ENCODE data around the gene SMIM1. TPM values are rescaled to one million over a fixed set of nuclear protein-coding genes. Genes with fewer than 3 reads are reported as not detected.

SMIM1 gene
- total RNA-seq, 1 experiment from 2014 or later, result 7.1 TPM

- BruUV-seq (replicated peaks), result no TSS peak
- Histone ChIP-seq H3K4me1 (no peaks in the 10 kb centered on the region), H3K9me3 (no peaks in the 10 kb centered on the region), H3K36me3 (ENCODE audit: control insufficient read depth, insufficient read depth, low read length) (no peaks in the 10 kb centered on the region), H3K27me3 (replicated peaks; ENCODE audit: control insufficient read depth, insufficient read depth, low read length) (no peaks in the 10 kb centered on the region; the same call in 1 of the 2 replicates), H3K4me3 (ENCODE audit: low read depth, low read length) (no peak overlapping the region)
- DNase-seq, result no peak
- Mint-ChIP-seq H3K27me3 (ENCODE audit: insufficient read depth, unreplicated experiment) (peaks cover 26% of the 10 kb centered on the region), H3K9me3 (ENCODE audit: unreplicated experiment) (peaks cover 7% of the 10 kb centered on the region), H3K36me3 (ENCODE audit: insufficient read depth, unreplicated experiment) (no peaks in the 10 kb centered on the region), H3K4me3 (ENCODE audit: unreplicated experiment) (no peak overlapping the region), H3K4me1 (ENCODE audit: low read depth, unreplicated experiment) (peaks cover 6% of the 10 kb centered on the region), H3K27ac (ENCODE audit: unreplicated experiment) (no peak overlapping the region)
- ChIA-PET POLR2A (no interaction called here), CTCF (no interaction called here)
- intact Hi-C loops (cut with micrococcal nuclease; ENCODE audit: unreplicated experiment), result no loop called here
- TF ChIP-seq CTCF (IDR thresholded peaks at IDR 0.05; ENCODE audit: insufficient read depth in 1 of 2, low read depth in 1 of 2, low read length in 1 of 2, severe bottlenecking in 1 of 2, unreplicated experiment in 1 of 2), result no peak
These were observed 11.1 kb upstream of the SMIM1 start for GRCh38 chr1:3761296-3762010.

- H3K36me3 Mint-ChIP-seq (ENCODE audit: insufficient read depth, unreplicated experiment), result no peaks in the 10 kb centered on the region
- CTCF ChIA-PET, result no interaction called here
- H3K36me3 ChIP-seq (ENCODE audit: control insufficient read depth, insufficient read depth, low read length), result no peaks in the 10 kb centered on the region
- peaks cover 7% of the 10 kb centered on the region for H3K9me3 Mint-ChIP-seq (ENCODE audit: unreplicated experiment)
- no peak for TF ChIP-seq CTCF (IDR thresholded peaks at IDR 0.05; ENCODE audit: insufficient read depth in 1 of 2, low read depth in 1 of 2, low read length in 1 of 2, severe bottlenecking in 1 of 2, unreplicated experiment in 1 of 2)
- no peak overlapping the region for H3K4me3 ChIP-seq (ENCODE audit: low read depth, low read length)
- intact Hi-C loops (cut with micrococcal nuclease; ENCODE audit: unreplicated experiment), result no loop called here
- no peak for DNase-seq
- POLR2A ChIA-PET, result no interaction called here
- peaks cover 26% of the 10 kb centered on the region for H3K27me3 Mint-ChIP-seq (ENCODE audit: insufficient read depth, unreplicated experiment)
- no peaks in the 10 kb centered on the region for H3K27me3 ChIP-seq (replicated peaks; ENCODE audit: control insufficient read depth, insufficient read depth, low read length)
- H3K27ac Mint-ChIP-seq (ENCODE audit: unreplicated experiment), result no peak overlapping the region
- no peaks in the 10 kb centered on the region for H3K4me1 ChIP-seq
- H3K4me1 Mint-ChIP-seq (ENCODE audit: low read depth, unreplicated experiment), result peaks cover 6% of the 10 kb centered on the region
- no TSS peak for BruUV-seq (replicated peaks)
- H3K4me3 Mint-ChIP-seq (ENCODE audit: unreplicated experiment), result no peak overlapping the region
- no peaks in the 10 kb centered on the region for H3K9me3 ChIP-seq
These were observed 10.2 kb upstream of the SMIM1 start for GRCh38 chr1:3762151-3762872.

GRCh38 chr1:3762873-3763228 lies 9.7 kb upstream of the SMIM1 start:
- TF ChIP-seq CTCF (IDR thresholded peaks at IDR 0.05; ENCODE audit: insufficient read depth in 1 of 2, low read depth in 1 of 2, low read length in 1 of 2, severe bottlenecking in 1 of 2, unreplicated experiment in 1 of 2), result no peak
- intact Hi-C loops (cut with micrococcal nuclease; ENCODE audit: unreplicated experiment), result no loop called here
- ChIA-PET POLR2A (no interaction called here), CTCF (no interaction called here)
- H3K4me1 ChIP-seq, result no peaks in the 10 kb centered on the region
- Mint-ChIP-seq H3K27me3 (ENCODE audit: insufficient read depth, unreplicated experiment) (peaks cover 26% of the 10 kb centered on the region), H3K27ac (ENCODE audit: unreplicated experiment) (no peak overlapping the region), H3K4me3 (ENCODE audit: unreplicated experiment) (no peak overlapping the region), H3K36me3 (ENCODE audit: insufficient read depth, unreplicated experiment) (no peaks in the 10 kb centered on the region), H3K4me1 (ENCODE audit: low read depth, unreplicated experiment) (peaks cover 6% of the 10 kb centered on the region), H3K9me3 (ENCODE audit: unreplicated experiment) (peaks cover 7% of the 10 kb centered on the region)
- no peaks in the 10 kb centered on the region for H3K36me3 ChIP-seq (ENCODE audit: control insufficient read depth, insufficient read depth, low read length)
- no peaks in the 10 kb centered on the region for H3K9me3 ChIP-seq
- no TSS peak for BruUV-seq (replicated peaks)
- H3K4me3 ChIP-seq (ENCODE audit: low read depth, low read length), result no peak overlapping the region
- no peak for DNase-seq
- H3K27me3 ChIP-seq (replicated peaks; ENCODE audit: control insufficient read depth, insufficient read depth, low read length), result no peaks in the 10 kb centered on the region
